ENCODE results near the gene IGHMBP2.

IGHMBP2 gene

GRCh38 chr11:68890490-68891231, 13.0 kb upstream of the IGHMBP2 start:
- peak in 36 of 51 donors; percentile 2 to 70 (median 34) for DNase-seq

- DNase-seq = no peak
Observed at GRCh38 chr11:68891351-68891948, 12.2 kb upstream of the IGHMBP2 start.

DNA sequence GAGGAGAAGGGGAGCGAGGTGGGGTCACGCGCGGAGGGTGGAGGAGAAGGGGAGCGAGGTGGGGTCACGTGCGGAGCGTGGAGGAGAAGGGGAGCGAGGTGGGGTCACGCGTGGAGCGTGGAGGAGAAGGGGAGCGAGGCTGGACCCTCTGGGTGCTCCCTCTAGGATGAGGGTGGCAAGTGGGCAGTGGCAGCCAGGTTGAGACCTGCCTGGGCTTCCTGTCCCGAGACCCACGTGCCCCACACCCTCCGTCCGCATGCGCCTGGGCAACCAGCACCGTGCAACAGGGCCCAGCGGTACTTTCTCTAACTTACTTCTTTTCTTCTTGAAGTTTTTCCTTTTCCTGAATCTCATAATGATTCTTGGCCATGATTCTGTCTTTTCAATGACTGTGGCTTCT, 11.1 kb upstream of the IGHMBP2 start:
- DNase-seq = no peak

GRCh38 chr11:68893282-68893681, 10.4 kb upstream of the IGHMBP2 start:
- DNase-seq = no peak

GRCh38 chr11:68896171-68896959, 7.3 kb upstream of the IGHMBP2 start:
- no peak for DNase-seq

GRCh38 chr11:68897441-68897840, 6.2 kb upstream of the IGHMBP2 start:
- no peak for DNase-seq

DNA sequence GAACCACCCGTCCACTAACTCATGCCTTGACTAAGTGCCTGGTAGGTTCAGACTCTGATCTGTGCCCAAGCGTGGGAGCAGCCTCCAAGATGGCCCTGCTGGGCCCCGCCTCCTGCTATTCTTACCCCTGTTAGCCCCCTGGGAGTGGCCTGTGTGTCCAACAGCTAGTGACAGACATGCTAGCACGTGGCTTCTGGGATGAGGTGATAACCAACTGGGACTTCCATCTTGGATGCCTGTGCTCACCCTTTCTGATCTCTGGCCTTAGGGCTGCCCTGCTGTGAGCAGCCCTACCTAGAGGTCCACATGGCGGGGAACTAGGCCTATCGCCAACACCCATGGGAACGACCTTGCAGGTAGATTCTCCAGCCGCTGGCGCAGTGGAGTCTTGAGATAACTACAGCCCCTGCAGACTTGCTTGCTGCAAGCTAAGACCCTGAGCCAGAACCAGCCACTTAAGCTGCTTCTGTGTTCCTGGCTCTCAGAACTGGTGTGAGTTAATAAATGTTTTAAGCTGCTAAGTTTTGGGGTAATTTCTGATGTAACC, 2.8 kb upstream of the IGHMBP2 start:
- no peak for DNase-seq

DNA sequence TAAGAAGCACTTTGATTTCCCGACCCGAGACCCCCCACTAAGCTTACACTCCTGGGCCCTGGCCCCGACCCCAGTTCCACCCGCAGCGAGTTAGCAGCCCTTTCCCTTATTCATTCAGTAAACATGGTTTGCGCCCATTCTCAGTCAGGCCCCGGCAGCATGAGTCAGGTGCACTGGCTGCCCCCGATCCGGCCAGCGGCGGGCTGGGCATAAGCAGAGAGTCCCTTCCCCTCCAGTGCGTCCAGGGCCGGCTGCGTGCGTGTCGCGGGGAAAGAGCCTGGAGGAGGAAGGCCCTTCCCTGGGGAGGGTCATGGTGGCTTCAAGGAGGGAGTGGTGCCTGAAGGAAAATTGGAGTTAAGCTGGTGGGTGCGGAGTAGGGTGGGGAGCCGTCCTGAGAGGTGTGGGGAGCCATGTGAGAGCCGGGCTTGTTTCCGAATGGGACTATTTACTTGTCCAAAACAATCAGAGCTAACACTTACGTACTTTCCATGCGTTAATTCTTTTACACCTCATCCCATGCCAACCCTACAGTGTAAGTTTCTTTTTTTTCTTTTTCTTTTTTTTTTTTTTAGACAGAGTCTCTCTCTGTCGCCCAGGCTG, 657 bp downstream of the IGHMBP2 start:
- DNase-seq = peak in 12 of 51 donors; percentile 30 to 63 (median 48)

GRCh38 chr11:68905421-68906360, 2.0 kb downstream of the IGHMBP2 start:
- DNase-seq = no peak

DNA sequence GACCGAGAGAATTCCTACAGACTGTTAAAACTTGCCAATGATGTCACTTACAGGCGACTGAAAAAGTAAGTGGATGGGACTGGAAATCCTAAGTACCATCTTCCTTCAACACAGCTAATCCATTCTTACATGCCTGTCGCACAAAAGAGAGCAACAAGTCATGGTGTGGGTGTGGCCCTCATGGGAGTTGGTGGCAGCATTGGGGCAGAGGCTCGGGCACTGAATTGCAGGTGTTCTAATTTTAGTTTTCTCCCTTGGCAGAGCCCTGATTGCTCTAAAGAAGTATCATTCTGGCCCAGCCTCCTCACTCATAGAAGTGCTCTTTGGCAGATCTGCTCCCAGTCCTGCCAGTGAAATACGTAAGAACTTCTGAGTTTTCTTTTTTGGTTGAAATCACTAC, 4.6 kb downstream of the IGHMBP2 start:
- no peak for DNase-seq

DNA sequence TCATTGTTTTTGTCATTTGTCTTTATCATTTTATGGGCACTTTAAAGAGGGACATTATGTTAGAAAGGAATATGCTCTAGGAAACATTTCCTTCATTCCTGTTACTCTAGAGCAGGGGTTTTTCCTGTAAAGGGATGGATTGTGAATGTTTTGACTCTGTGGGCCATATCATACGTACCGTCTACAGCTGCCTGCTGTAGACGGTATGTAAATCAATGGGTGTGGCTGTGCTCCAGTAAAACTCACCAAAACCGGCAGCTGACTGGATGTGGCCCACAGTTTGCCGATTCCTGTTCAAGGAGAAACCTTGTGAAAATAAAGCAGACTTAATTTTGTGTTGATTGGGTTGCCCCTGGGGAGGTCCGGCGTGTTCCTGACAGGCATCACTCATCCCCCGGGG, 7.3 kb downstream of the IGHMBP2 start:
- no peak for DNase-seq

- DNase-seq = no peak
Observed at GRCh38 chr11:68911731-68912130, 8.0 kb downstream of the IGHMBP2 start.

DNA sequence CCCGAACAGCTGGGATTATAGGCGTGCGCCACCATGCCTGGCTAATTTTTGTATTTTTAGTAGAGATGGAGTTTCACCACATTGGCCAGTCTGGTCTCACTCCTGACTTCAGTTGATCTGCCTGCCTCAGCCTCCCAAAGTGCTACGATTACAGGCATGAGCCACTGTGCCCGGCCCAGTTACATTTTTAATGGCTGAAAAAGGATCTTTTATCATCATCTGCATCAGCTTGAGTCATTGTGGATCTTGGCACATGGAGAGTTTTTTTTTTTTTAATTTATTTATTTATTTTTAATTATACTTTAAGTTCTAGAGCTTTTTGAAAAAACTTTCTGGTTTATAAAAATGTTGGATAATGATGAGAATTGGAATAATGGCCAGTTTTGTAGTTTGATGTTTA, 8.6 kb downstream of the IGHMBP2 start:
- no peak for DNase-seq

DNA sequence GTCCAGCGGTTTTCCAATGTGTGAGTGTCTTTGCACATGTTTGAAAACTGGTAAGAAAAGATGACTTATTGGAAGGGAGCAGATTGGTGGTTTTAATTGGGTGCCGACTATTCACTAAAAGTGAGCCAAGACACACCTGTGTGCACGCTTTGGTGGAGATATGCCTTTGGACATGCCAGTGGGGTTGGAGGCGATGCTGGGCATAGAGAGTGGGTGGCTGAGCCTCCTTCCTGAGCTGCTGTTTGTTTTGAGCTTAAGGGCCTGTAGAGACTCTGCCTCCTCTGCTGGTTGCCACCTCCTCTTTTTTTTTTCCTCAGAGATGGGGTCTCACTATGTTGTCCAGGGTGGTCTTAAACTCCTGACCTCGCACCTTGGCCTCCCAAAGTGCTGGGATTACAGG, 9.5 kb downstream of the IGHMBP2 start:
- DNase-seq = no peak

DNA sequence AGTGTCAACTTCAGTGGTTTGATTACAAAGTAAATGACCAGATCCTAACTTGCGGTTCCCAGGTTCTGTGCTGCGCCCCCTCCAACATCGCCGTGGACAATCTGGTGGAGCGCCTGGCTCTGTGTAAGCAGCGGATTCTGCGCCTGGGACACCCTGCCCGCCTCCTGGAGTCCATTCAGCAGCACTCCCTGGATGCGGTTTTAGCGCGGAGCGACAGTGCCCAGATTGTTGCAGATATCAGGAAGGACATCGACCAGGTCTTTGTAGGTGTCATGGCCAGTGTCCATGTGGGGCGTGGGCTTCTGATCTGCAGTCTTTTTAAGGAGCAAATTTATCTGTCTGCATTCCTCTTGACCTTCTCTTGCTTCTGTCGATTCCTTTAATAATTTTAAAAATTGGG, 11.1 kb downstream of the IGHMBP2 start:
- no peak for DNase-seq

DNA sequence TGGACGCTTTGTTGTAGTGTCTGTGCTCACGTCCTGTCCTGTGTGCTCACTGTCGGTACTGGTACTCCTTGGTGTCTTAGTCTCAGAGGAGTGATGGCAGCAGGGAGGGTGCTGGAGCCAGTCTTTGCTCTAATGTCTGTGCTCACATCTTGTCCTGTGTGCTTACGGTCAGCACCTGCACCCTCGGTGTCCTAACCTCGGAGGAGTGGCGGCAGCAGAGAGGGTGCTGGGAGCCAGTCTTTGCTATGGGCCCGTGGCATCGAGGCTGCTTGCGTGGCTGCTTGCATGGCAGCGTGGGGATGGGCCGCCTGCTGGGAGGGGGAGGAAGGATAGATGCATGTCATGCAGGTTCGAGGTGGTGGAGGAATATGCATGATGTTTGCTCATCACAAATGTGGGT, 12.7 kb downstream of the IGHMBP2 start:
- no peak for DNase-seq

GRCh38 chr11:68923614-68924013, 19.9 kb downstream of the IGHMBP2 start:
- no peak for DNase-seq

DNA sequence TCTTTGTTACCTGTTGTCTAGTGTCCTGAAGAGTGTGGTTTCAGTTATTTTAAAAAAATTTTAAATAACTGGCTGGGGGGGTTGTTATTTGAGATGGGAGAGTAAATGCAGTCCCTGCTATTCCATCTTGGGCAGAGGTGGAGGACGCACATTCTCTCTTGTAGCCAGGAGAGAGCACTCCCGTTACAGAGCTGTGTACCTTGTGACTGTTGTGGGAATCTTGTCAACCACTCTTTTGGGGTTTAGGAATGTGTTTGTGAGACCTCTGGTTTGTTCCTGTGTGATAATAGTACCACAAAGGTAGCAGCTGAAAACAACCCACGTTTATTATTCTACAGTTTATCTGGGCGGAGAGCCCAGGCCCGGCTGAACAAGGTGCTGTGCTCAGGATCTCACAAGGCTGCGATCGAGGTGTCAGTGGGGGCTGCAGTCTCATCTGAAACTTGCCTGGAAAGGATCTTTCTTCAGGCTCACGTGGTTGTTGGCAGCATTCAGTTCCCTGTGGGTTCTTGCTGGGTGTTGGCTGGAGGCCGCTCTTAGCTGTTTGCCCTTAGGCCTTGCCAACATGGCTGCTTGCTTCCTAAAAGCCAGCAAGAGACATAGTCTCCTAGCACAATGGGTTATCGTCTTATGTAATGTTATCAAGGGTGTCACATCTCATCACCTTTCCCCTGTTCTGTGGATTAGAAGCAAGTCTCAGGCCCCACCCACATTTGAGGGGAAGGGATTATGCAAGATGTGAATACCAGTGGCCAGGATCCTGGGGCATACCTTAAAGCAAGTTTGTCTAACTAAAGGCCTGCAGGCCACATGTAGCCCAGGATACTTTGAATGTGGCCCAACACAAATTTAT, 20.6 kb downstream of the IGHMBP2 start:
- DNase-seq = no peak

- DNase-seq = no peak
Observed at GRCh38 chr11:68925611-68926010, 21.9 kb downstream of the IGHMBP2 start.
